IMR-90 (cell line): ENCODE results near the gene PACC1. TPM values are rescaled to one million over a fixed set of nuclear protein-coding genes. Genes with fewer than 3 reads are reported as not detected.

ENCODE experiments used
- ATAC-seq: fragments of 200-7000 bp; cut with Tn5 transposase; 2 replicates; pipeline ENCODE4 v1.9.1; 2020; ENCODE audit warnings: low read depth, mild to moderate bottlenecking, moderate library complexity
- BruUV-seq: library from RNA; stranded (reverse); fragments of 400-500 nt; replicated peaks from 2 replicates; lab custom pipeline; 2021; lab: Mats Ljungman, UMichigan
- CTCF ChIA-PET: fragments of 300-600 bp; formaldehyde crosslinking; extraction: SDS; loops from one replicate; lab custom pipeline; 2021; ENCODE audit warnings: antibody characterized with exemption; lab: Yijun Ruan, JAX
- POLR2A ChIA-PET: fragments of 300-600 bp; sonication (Branson Sonifier 250); formaldehyde crosslinking; loops from one replicate; lab custom pipeline; 2022; ENCODE audit warnings: antibody characterized with exemption; ENCODE audit not compliant: unreplicated experiment; lab: Charles Lee
- DNase-seq: peaks from one replicate; pipeline ENCODE4 v3.0.0; 2013
- H2AFZ ChIP-seq: replicated peaks from 2 replicates; pipeline ENCODE3; 2013; ENCODE audit warnings: low read length, mild to moderate bottlenecking; ENCODE audit not compliant: poor library complexity
- H2AK5ac ChIP-seq: 2 replicates; pipeline ENCODE4 v1.6.1; 2013; ENCODE audit warnings: low read depth, low read length, inconsistent platforms
- H2AK9ac ChIP-seq: replicated peaks from 2 replicates; pipeline ENCODE3; 2013; ENCODE audit warnings: mild to moderate bottlenecking, low read depth, low read length, moderate library complexity; ENCODE audit not compliant: poor library complexity
- H2BK120ac ChIP-seq: 2 replicates; pipeline ENCODE4 v1.6.1; 2013; ENCODE audit warnings: low read depth, low read length, inconsistent platforms
- H2BK15ac ChIP-seq: 3 replicates; pipeline ENCODE4 v1.6.1; 2013; ENCODE audit warnings: low read depth, low read length, inconsistent platforms
- H2BK20ac ChIP-seq: 2 replicates; pipeline ENCODE4 v1.6.1; 2013; ENCODE audit warnings: low read depth, mild to moderate bottlenecking, inconsistent platforms, low read length, moderate library complexity
- H2BK5ac ChIP-seq: 2 replicates; pipeline ENCODE4 v1.6.1; 2013; ENCODE audit warnings: mild to moderate bottlenecking, low read depth, low read length, inconsistent platforms; ENCODE audit not compliant: poor library complexity, severe bottlenecking
- H3K14ac ChIP-seq: replicated peaks from 2 replicates; pipeline ENCODE4 v1.6.1; 2013; ENCODE audit warnings: low read depth, low read length, inconsistent platforms
- H3K18ac ChIP-seq: 2 replicates; pipeline ENCODE4 v1.6.1; 2013; ENCODE audit warnings: low read depth, low read length, control low read depth
- H3K23ac ChIP-seq: 2 replicates; pipeline ENCODE4 v1.6.1; 2013; ENCODE audit warnings: low read depth, low read length, inconsistent platforms
- H3K27ac ChIP-seq: 2 replicates; pipeline ENCODE4 v1.5.1; 2013; ENCODE audit warnings: mild to moderate bottlenecking, control low read depth, low read length; ENCODE audit not compliant: insufficient read depth
- H3K27me3 ChIP-seq: 2 replicates; pipeline ENCODE4 v1.6.1; 2013; ENCODE audit warnings: low read length; ENCODE audit not compliant: control insufficient read depth, insufficient read depth
- H3K36me3 ChIP-seq: 2 replicates; pipeline ENCODE4 v1.6.1; 2013; ENCODE audit warnings: low read length, mixed read lengths; ENCODE audit not compliant: control insufficient read depth, insufficient read depth
- H3K4ac ChIP-seq: 2 replicates; pipeline ENCODE4 v1.6.1; 2013; ENCODE audit warnings: low read depth, low read length, inconsistent platforms
- H3K4me1 ChIP-seq: 2 replicates; pipeline ENCODE4 v1.6.1; 2013; ENCODE audit warnings: low read length, mixed read lengths; ENCODE audit not compliant: control insufficient read depth, insufficient read depth
- H3K4me2 ChIP-seq: 2 replicates; pipeline ENCODE4 v1.6.1; 2013; ENCODE audit warnings: low read depth, mild to moderate bottlenecking, control low read depth, low read length, moderate library complexity
- H3K4me3 ChIP-seq: 2 replicates; pipeline ENCODE4 v1.5.1; 2013; ENCODE audit warnings: low read depth, mild to moderate bottlenecking, control low read depth, low read length, moderate library complexity; ENCODE audit not compliant: insufficient read depth
- H3K56ac ChIP-seq: 2 replicates; pipeline ENCODE4 v1.6.1; 2013; ENCODE audit warnings: low read length, inconsistent platforms; ENCODE audit not compliant: insufficient read depth; ENCODE audit errors: extremely low read depth
- H3K79me1 ChIP-seq, 2 experiments: 2 replicates each; pipeline ENCODE4 v1.6.1; 2013; ENCODE audit warnings: low read length in 2 of 2, inconsistent platforms in 1 of 2, low read depth in 1 of 2
- H3K9ac ChIP-seq: 2 replicates; pipeline ENCODE4 v1.6.1; 2013; ENCODE audit warnings: low read depth, low read length, control low read depth
- H3K9me1 ChIP-seq: 2 replicates; pipeline ENCODE4 v1.6.1; 2013; ENCODE audit warnings: low read length, inconsistent platforms; ENCODE audit not compliant: insufficient read depth
- H3K9me3 ChIP-seq: 2 replicates; pipeline ENCODE4 v1.6.1; 2013; ENCODE audit warnings: low read length; ENCODE audit not compliant: control insufficient read depth, insufficient read depth
- H4K20me1 ChIP-seq: 2 replicates; pipeline ENCODE4 v1.6.1; 2013; ENCODE audit warnings: low read length, inconsistent platforms; ENCODE audit not compliant: insufficient read depth
- H4K5ac ChIP-seq: 2 replicates; pipeline ENCODE4 v1.6.1; 2013; ENCODE audit warnings: mild to moderate bottlenecking, low read depth, low read length, control low read depth
- H4K8ac ChIP-seq, 2 experiments: 2 replicates each; pipeline ENCODE4 v1.6.1; 2013; ENCODE audit warnings: low read depth in 2 of 2, low read length in 2 of 2, control low read depth in 1 of 2, inconsistent platforms in 1 of 2
- H4K91ac ChIP-seq: 2 replicates; pipeline ENCODE4 v1.6.1; 2013; ENCODE audit warnings: low read depth, low read length, inconsistent platforms; ENCODE audit not compliant: insufficient read depth
- CEBPB ChIP-seq: IDR thresholded peaks from 2 replicates; pipeline ENCODE4 v1.6.1; 2012; ENCODE audit warnings: low read depth, low read length, improper control_type of control experiment
- CTCF ChIP-seq: conservative IDR thresholded peaks from 2 replicates; pipeline ENCODE4 v1.5.1; 2012; ENCODE audit warnings: mild to moderate bottlenecking, low read depth, low read length, improper control_type of control experiment
- ELK1 ChIP-seq: fragments of 150-350 bp; IDR thresholded peaks from 2 replicates; pipeline ENCODE4 v1.6.1; 2016; ENCODE audit warnings: low read depth, mild to moderate bottlenecking, low read length, moderate library complexity, borderline replicate concordance
- FOS ChIP-seq: fragments of 150-350 bp; IDR thresholded peaks from 2 replicates; pipeline ENCODE4 v1.6.1; 2016; ENCODE audit warnings: low read depth, low read length
- MAFK ChIP-seq: IDR thresholded peaks from 2 replicates; pipeline ENCODE4 v1.6.1; 2012; ENCODE audit warnings: low read depth, low read length, improper control_type of control experiment
- MAZ ChIP-seq: IDR thresholded peaks from 2 replicates; pipeline ENCODE4 v1.6.1; 2012; ENCODE audit warnings: low read depth, mild to moderate bottlenecking, low read length, improper control_type of control experiment, moderate library complexity, borderline replicate concordance
- MXI1 ChIP-seq: IDR thresholded peaks from 2 replicates; pipeline ENCODE4 v1.6.1; 2012; ENCODE audit warnings: low read depth, mild to moderate bottlenecking, low read length, moderate library complexity, borderline replicate concordance
- NFE2L2 ChIP-seq: fragments of 150-350 bp; IDR thresholded peaks from 2 replicates; pipeline ENCODE4 v1.6.1; 2016; ENCODE audit warnings: low read depth, mild to moderate bottlenecking, low read length
- POLR2A ChIP-seq: IDR thresholded peaks from 2 replicates; pipeline ENCODE4 v1.6.1; 2012; ENCODE audit warnings: mild to moderate bottlenecking, low read depth, low read length
- RAD21 ChIP-seq: IDR thresholded peaks from 2 replicates; pipeline ENCODE4 v1.6.1; 2012; ENCODE audit warnings: low read length, improper control_type of control experiment
- RCOR1 ChIP-seq: IDR thresholded peaks from 2 replicates; pipeline ENCODE4 v1.6.1; 2012; ENCODE audit warnings: mild to moderate bottlenecking, low read length, improper control_type of control experiment; ENCODE audit not compliant: insufficient replicate concordance
- SMC3 ChIP-seq: fragments of 150-350 bp; IDR thresholded peaks from 2 replicates; pipeline ENCODE4 v1.6.1; 2016; ENCODE audit warnings: low read depth, mild to moderate bottlenecking, antibody characterized with exemption, low read length, moderate library complexity
- USF2 ChIP-seq: fragments of 150-350 bp; IDR thresholded peaks from 2 replicates; pipeline ENCODE4 v1.6.1; 2017; ENCODE audit warnings: mild to moderate bottlenecking, antibody characterized with exemption, low read length, low read depth
- WGBS, 2 experiments: methylation state at CpG; one replicate each; pipeline versions ENCODE4 v1.1.5 to v1.1.7; 2013; ENCODE audit warnings: missing lambda C conversion rate in 2 of 2; ENCODE audit not compliant: insufficient read length in 1 of 2; ENCODE audit errors: extremely low coverage in 2 of 2; 5-methylcytosine and 5-hydroxymethylcytosine counted together
- dilution Hi-C: fragments of 300-500 bp; cut with HindIII; formaldehyde crosslinking; loops from one replicate; pipeline ENCODE4 v1.14.3; 2018; ENCODE audit warnings: low sequenced_read_pairs; ENCODE audit not compliant: unreplicated experiment
- in situ Hi-C: fragments of 300-500 bp; cut with MboI; formaldehyde crosslinking; loops from 3 replicates; pipeline ENCODE4 v1.14.3; 2019; ENCODE audit warnings: low sequenced_read_pairs, inconsistent platforms, mixed read lengths
- intact Hi-C: fragments of 100-400 bp; cut with micrococcal nuclease; formaldehyde crosslinking; loops from 2 replicates; pipeline ENCODE4 v1.10.0; 2022
- polyA plus RNA-seq, 3 experiments: library from polyadenylated mRNA; depleted of rRNA; stranded (reverse); fragments of >200 nt; gene quantifications; 2 replicates each; pipeline ENCODE4 v1.2.3, GENCODE V29; 2012; ENCODE audit warnings: low replicate concordance in 1 of 3
- total RNA-seq: library from RNA; depleted of rRNA; stranded (reverse); fragments of >200 nt; gene quantifications from 2 replicates; pipeline ENCODE4 v1.2.3, GENCODE V29; 2012

Gene PACC1
- total and polyA plus RNA-seq, 2 of the 4 experiments (the other 2 are of a cell fraction), result 8.6 to 13.4 TPM

- ATAC-seq, result no peak
- no peaks in the 10 kb centered on the region for H3K9me3 ChIP-seq
- H3K9ac ChIP-seq, result no peak overlapping the region
- no peak overlapping the region for H2BK120ac ChIP-seq
- no peak overlapping the region for H2BK20ac ChIP-seq
- H3K4me1 ChIP-seq, result no peaks in the 10 kb centered on the region
- H3K36me3 ChIP-seq, result peaks cover 25% of the 10 kb centered on the region
- dilution Hi-C loops (no loop called here), in situ Hi-C loops (no loop called here), intact Hi-C loops (no loop called here)
- WGBS, 2 experiments, result no CpG with 5 or more reads among the region's 3 CpGs
- no peaks in the 10 kb centered on the region for H3K27me3 ChIP-seq
- no peaks in the 10 kb centered on the region for H4K20me1 ChIP-seq
- no peak overlapping the region for H2AFZ ChIP-seq
- H3K4me2 ChIP-seq, result no peak overlapping the region
- ChIA-PET CTCF (interaction anchor here (0.6 to 2.2 kb wide), 2 partner anchors 78 to 307 kb away, joined by 3 to 5 read pairs; no protein-coding TSS in a partner anchor), POLR2A (no interaction called here)
- no peak overlapping the region for H3K18ac ChIP-seq
- no peak overlapping the region for H3K27ac ChIP-seq
- no peak overlapping the region for H3K4me3 ChIP-seq
- no peak overlapping the region for H4K8ac ChIP-seq
- peaks cover 11% of the 10 kb centered on the region; the same call in 1 of the 2 replicates for H3K9me1 ChIP-seq
- H3K14ac ChIP-seq, result no peak overlapping the region
- H2AK9ac ChIP-seq, result no peak overlapping the region
- BruUV-seq, result no TSS peak
- H2BK5ac ChIP-seq, result no peak overlapping the region
- no peak overlapping the region for H4K5ac ChIP-seq
- H3K4ac ChIP-seq, result no peak overlapping the region
- no peak for DNase-seq
- no peak overlapping the region for H3K23ac ChIP-seq
- TF ChIP-seq FOS (no peak), CTCF (no peak), ELK1 (no peak), MAFK (no peak), MAZ (no peak), POLR2A (no peak), USF2 (no peak), RAD21 (no peak), CEBPB (no peak), MXI1 (no peak), NFE2L2 (no peak), SMC3 (no peak), RCOR1 (no peak)
- no peak overlapping the region for H2AK5ac ChIP-seq
- H3K79me1 ChIP-seq, result no peaks in the 10 kb centered on the region
- no peak overlapping the region for H3K56ac ChIP-seq
- no peak overlapping the region for H4K91ac ChIP-seq
- H2BK15ac ChIP-seq, result no peak overlapping the region
Measured at GRCh38 chr1:212377644-212378043, 37.0 kb downstream of the PACC1 start.
